ENCODE measurements around the gene CCSAP. TPM values are rescaled to one million over a fixed set of nuclear protein-coding genes. Genes with fewer than 3 reads are reported as not detected.

Gene CCSAP, protein sequence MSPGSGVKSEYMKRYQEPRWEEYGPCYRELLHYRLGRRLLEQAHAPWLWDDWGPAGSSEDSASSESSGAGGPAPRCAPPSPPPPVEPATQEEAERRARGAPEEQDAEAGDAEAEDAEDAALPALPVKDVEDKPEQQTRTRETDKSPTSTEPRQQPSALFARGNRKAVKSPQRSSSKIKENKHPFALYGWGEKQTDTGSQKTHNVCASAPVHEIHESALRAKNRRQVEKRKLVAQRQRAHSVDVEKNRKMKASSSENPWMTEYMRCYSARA
- 9.1 and 10.1 TPM in 2 replicates for total RNA-seq
- long read RNA-seq, partial matches to known transcripts: 0 of 1 reads
- long read RNA-seq, other reads (novel, unspliced or antisense): 1 of 1 reads

DNA sequence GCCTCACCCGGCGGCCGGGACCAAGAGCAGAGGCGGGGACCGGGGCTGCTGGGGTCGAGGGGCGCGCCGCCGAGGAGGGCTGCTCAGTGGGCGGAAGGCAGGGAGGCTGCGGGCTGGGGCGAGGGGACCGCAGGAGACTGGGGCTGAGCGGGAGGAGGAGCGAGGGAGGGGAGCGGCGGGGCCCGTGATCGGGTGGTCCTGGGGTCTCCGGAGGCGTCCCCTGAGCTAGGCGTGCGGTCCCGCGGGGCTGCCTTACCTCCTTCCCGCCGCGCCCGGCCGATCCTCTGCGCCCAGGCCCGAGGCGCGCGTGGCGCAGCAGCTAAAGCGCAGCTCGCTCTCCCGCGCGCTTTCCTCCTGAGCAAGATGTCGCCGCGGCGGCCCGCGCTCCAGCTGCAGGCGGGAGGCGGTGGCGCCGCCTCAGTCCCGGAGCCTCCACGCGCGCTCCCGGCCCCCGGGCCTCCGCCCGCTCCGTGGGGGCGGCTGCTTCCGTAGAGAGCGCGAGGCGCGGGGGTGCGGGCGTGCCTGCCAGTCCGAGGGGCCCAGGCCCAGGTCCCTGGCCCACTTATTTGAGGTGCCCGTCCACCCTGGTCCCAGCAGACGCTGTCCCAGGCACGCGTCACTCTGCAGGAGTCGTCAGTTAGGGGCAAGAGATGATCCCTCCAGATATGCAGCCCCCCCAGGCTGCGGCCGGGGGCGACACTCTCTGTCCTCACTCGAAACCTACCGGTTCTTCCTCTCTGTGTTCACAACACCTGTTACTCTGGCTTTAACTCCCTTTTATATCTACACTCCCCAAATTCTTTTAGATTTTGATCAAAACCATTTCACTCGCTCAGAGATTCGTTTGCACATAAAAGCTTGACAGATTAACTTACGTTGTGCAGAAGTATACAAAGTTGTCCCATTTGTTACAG lies at the start of gene CCSAP:
TSS of gene CCSAP (minus strand) at position 392 of the 914 bp plus-strand sequence. CDS start 582 bp downstream, outside the sequence.
- Mint-ChIP-seq H3K27me3 (ENCODE audit: low read depth) (peaks cover 26% of the 10 kb centered on the region), H3K4me1 (peaks cover 46% of the 10 kb centered on the region), H3K9me3 (no peaks in the 10 kb centered on the region), H3K4me3 (peak within 1 kb of the TSS; percentile 96), H3K36me3 (ENCODE audit: low read depth) (no peaks in the 10 kb centered on the region), H3K27ac (ENCODE audit: unreplicated experiment) (no peak within 1 kb of the TSS)
- TF ChIP-seq, protein P1, sequence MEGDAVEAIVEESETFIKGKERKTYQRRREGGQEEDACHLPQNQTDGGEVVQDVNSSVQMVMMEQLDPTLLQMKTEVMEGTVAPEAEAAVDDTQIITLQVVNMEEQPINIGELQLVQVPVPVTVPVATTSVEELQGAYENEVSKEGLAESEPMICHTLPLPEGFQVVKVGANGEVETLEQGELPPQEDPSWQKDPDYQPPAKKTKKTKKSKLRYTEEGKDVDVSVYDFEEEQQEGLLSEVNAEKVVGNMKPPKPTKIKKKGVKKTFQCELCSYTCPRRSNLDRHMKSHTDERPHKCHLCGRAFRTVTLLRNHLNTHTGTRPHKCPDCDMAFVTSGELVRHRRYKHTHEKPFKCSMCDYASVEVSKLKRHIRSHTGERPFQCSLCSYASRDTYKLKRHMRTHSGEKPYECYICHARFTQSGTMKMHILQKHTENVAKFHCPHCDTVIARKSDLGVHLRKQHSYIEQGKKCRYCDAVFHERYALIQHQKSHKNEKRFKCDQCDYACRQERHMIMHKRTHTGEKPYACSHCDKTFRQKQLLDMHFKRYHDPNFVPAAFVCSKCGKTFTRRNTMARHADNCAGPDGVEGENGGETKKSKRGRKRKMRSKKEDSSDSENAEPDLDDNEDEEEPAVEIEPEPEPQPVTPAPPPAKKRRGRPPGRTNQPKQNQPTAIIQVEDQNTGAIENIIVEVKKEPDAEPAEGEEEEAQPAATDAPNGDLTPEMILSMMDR (conservative IDR thresholded peaks at IDR 0.05): no peak
- peak; percentile 77 for DNase-seq (ENCODE audit: low read depth, low spot score)

DNA sequence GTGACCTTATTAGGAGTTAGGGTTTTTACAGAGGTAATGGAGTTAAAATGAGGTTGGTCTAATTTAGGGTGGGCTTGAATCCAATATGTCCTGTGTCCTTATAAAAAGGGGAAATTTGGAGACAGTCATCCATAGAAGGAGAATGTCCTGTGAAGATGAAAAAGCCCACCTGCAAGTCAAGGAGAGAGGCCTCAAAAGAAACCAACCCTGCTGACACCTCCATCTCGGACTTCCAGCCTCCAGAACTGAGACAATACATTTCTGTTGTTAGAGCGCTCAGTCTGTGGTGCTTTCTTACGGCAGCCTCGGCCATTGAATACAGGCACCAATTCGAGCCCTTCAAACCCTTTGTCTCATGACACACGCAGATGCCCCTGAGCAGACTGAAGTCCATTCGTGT lies 47.3 kb upstream of the CCSAP start:
- no peak overlapping the region for H3K4me3 Mint-ChIP-seq
- no peak overlapping the region for H3K27ac Mint-ChIP-seq (ENCODE audit: unreplicated experiment)
- DNase-seq (ENCODE audit: low read depth, low spot score): no peak
- peaks cover 12% of the 10 kb centered on the region for H3K4me1 Mint-ChIP-seq
- peaks cover 4% of the 10 kb centered on the region for H3K27me3 Mint-ChIP-seq (ENCODE audit: low read depth)
- H3K36me3 Mint-ChIP-seq (ENCODE audit: low read depth): no peaks in the 10 kb centered on the region
- TF ChIP-seq, protein P1 (conservative IDR thresholded peaks at IDR 0.05): no peak
- H3K9me3 Mint-ChIP-seq: peaks cover 2% of the 10 kb centered on the region

DNA sequence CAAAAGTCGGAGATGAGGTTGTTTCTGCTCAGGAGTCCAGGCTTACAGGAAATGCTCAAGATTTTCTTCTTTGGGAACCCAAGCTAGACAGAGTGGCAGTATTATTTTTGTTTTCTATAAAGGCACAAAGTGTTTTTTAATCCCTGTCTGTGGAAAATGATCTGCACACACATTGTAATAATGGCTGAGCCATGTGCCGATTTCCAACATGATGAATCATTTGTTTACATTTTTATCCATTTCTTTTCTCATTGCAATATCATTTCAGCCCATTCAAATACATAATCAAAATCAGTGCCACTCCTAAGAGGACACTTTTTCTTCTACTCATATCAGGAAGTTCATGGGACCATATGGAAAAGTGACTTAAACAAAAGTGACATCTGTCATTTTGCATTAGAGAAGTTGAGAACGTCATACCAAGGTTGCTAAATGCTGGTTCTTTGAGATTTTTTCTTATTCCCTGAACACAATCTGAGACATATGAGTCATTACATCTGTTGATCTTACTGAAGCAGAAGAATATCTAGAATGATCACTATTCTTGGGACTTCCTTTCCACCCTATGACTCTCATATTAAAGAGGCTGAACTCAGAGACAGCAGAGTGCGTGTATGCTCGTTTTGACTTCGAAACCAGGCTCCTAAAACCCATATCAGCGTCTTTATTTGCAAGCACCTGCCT lies 46.2 kb upstream of the CCSAP start:
- Mint-ChIP-seq H3K27ac (ENCODE audit: unreplicated experiment) (no peak overlapping the region), H3K9me3 (peaks cover 2% of the 10 kb centered on the region), H3K27me3 (ENCODE audit: low read depth) (peaks cover 3% of the 10 kb centered on the region), H3K36me3 (ENCODE audit: low read depth) (no peaks in the 10 kb centered on the region), H3K4me1 (peaks cover 12% of the 10 kb centered on the region), H3K4me3 (no peak overlapping the region)
- no peak for DNase-seq (ENCODE audit: low read depth, low spot score)
- TF ChIP-seq, protein P1 (conservative IDR thresholded peaks at IDR 0.05): no peak

DNA sequence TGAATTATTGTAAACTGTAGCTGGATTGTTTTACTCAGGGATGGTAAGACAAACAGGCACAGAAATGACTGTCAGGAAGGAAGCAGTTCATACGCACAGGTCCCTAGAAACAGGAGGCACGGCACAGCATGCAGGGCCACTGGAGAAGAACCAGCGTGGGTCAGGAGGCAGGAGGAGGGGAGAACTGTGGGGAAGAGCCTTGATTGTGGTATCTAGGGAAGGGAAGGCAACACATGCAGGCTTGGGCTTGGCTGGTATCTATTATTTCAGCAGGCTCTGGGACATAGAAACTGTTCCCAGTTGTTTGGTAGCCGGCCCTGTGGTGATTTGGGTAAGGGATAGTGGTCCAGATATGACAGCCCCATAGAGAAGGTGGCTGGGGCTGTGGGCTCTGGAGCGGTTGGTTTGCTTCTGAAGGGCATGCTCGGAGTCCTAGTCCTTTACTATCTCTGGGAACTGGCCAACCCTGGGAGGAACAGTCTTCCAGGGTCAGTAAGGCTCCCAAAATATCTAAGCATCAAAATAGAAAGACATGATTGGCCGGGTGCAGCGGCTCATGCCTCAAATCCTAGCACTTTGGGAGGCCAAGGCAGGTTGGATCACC lies 43.1 kb upstream of the CCSAP start:
- peaks cover 2% of the 10 kb centered on the region for H3K9me3 Mint-ChIP-seq
- no peak for DNase-seq (ENCODE audit: low read depth, low spot score)
- peak overlapping the region; percentile 66 for H3K27ac Mint-ChIP-seq (ENCODE audit: unreplicated experiment)
- no peak overlapping the region for H3K4me3 Mint-ChIP-seq
- peaks cover 1% of the 10 kb centered on the region for H3K27me3 Mint-ChIP-seq (ENCODE audit: low read depth)
- H3K36me3 Mint-ChIP-seq (ENCODE audit: low read depth): no peaks in the 10 kb centered on the region
- TF ChIP-seq, protein P1 (conservative IDR thresholded peaks at IDR 0.05): no peak
- peaks cover 12% of the 10 kb centered on the region for H3K4me1 Mint-ChIP-seq

DNA sequence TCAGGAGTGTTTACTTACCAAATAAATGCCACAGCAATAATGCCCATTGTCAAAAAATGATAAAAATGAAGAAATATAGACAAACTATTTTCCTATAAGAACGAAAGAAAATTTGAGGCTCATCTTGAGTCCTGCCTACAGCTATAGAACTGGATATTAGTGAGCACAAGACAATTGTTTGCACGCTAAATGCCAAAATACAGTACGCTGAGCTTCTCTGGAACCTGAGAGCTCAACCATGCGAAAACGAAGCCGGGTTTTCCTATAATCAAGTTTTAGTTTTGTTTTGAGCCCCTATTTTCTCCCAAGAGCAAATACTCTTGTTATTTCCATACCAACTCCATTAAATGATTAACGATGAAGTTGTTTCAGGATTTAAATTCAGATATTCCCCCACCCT lies 42.0 kb upstream of the CCSAP start:
- H3K27ac Mint-ChIP-seq (ENCODE audit: unreplicated experiment): no peak overlapping the region
- peaks cover 2% of the 10 kb centered on the region for H3K9me3 Mint-ChIP-seq
- H3K36me3 Mint-ChIP-seq (ENCODE audit: low read depth): no peaks in the 10 kb centered on the region
- H3K4me1 Mint-ChIP-seq: peaks cover 12% of the 10 kb centered on the region
- H3K27me3 Mint-ChIP-seq (ENCODE audit: low read depth): peaks cover 3% of the 10 kb centered on the region
- no peak overlapping the region for H3K4me3 Mint-ChIP-seq
- TF ChIP-seq, protein P1 (conservative IDR thresholded peaks at IDR 0.05): no peak
- no peak for DNase-seq (ENCODE audit: low read depth, low spot score)
